Neuronal stem cell (in vitro differentiated cells): ENCODE measurements around the gene DMXL1.

ENCODE experiments used
- DNase-seq: peaks from one replicate; pipeline ENCODE4 v3.0.0-alpha.2; 2013; ENCODE audit warnings: low spot score
- H2AFZ ChIP-seq: one replicate; pipeline ENCODE4 v1.6.1; 2013; ENCODE audit warnings: mild to moderate bottlenecking, low read length, inconsistent platforms
- H2AK5ac ChIP-seq: 2 replicates; pipeline ENCODE4 v1.6.1; 2013; ENCODE audit warnings: low read depth, mild to moderate bottlenecking, inconsistent platforms, low read length, moderate library complexity, mixed read lengths
- H2BK120ac ChIP-seq: 2 replicates; pipeline ENCODE4 v1.6.1; 2013; ENCODE audit warnings: low read depth, mild to moderate bottlenecking, inconsistent platforms, low read length, moderate library complexity, mixed read lengths
- H2BK12ac ChIP-seq: one replicate; pipeline ENCODE4 v1.6.1; 2013; ENCODE audit warnings: low read length, inconsistent platforms
- H2BK15ac ChIP-seq: 2 replicates; pipeline ENCODE4 v1.6.1; 2013; ENCODE audit warnings: mild to moderate bottlenecking, low read length, inconsistent platforms, mixed read lengths
- H2BK5ac ChIP-seq: one replicate; pipeline ENCODE4 v1.6.1; 2013; ENCODE audit warnings: inconsistent platforms, mild to moderate bottlenecking, low read length, moderate library complexity
- H3K14ac ChIP-seq: one replicate; pipeline ENCODE4 v1.6.1; 2013; ENCODE audit warnings: low read length, inconsistent platforms
- H3K18ac ChIP-seq: 2 replicates; pipeline ENCODE4 v1.6.1; 2013; ENCODE audit warnings: low read length, inconsistent platforms
- H3K23ac ChIP-seq: 2 replicates; pipeline ENCODE4 v1.6.1; 2013; ENCODE audit warnings: low read depth, mild to moderate bottlenecking, mixed read lengths, low read length, inconsistent platforms; ENCODE audit not compliant: poor library complexity
- H3K27ac ChIP-seq: replicated peaks from 3 replicates; pipeline ENCODE4 v1.5.1; 2013; ENCODE audit warnings: low read length, inconsistent platforms
- H3K27me3 ChIP-seq, 3 experiments: 2 replicates each; pipeline ENCODE4 v1.6.1; 2013; ENCODE audit warnings: low read length in 3 of 3, mild to moderate bottlenecking in 2 of 3, inconsistent platforms in 1 of 3, low read depth in 1 of 3, mixed read lengths in 1 of 3, moderate library complexity in 1 of 3; ENCODE audit not compliant: control insufficient read depth in 3 of 3, insufficient read depth in 3 of 3
- H3K36me3 ChIP-seq, 2 donors: replicated peaks in 1 of 2; 2 replicates each; pipeline ENCODE4 v1.6.1; 2013; ENCODE audit warnings: low read length in 2 of 2; ENCODE audit not compliant: control insufficient read depth in 2 of 2, insufficient read depth in 2 of 2
- H3K4ac ChIP-seq: 2 replicates; pipeline ENCODE4 v1.6.1; 2013; ENCODE audit warnings: inconsistent platforms, mild to moderate bottlenecking, low read length, moderate library complexity
- H3K4me1 ChIP-seq, 2 donors: 1 replicate in 1 of 2; 2 replicates in 1 of 2; pipeline ENCODE4 v1.6.1; 2013; ENCODE audit warnings: low read length in 2 of 2, low read depth in 1 of 2; ENCODE audit not compliant: control insufficient read depth in 2 of 2, insufficient read depth in 1 of 2
- H3K4me2 ChIP-seq: one replicate; pipeline ENCODE4 v1.6.1; 2013; ENCODE audit warnings: mild to moderate bottlenecking, low read length, inconsistent platforms; ENCODE audit not compliant: insufficient read depth, poor library complexity, severe bottlenecking
- H3K4me3 ChIP-seq, 2 donors: 2 replicates each; pipeline ENCODE4 v1.5.1; 2013; ENCODE audit warnings: low read length in 2 of 2, mild to moderate bottlenecking in 2 of 2, inconsistent platforms in 1 of 2, moderate library complexity in 1 of 2
- H3K79me1 ChIP-seq: one replicate; pipeline ENCODE4 v1.6.1; 2013; ENCODE audit warnings: low read depth, mild to moderate bottlenecking, inconsistent platforms, low read length, moderate library complexity
- H3K9ac ChIP-seq: one replicate; pipeline ENCODE4 v1.6.1; 2013; ENCODE audit warnings: mild to moderate bottlenecking, low read depth, low read length, inconsistent platforms; ENCODE audit not compliant: poor library complexity
- H3K9me3 ChIP-seq, 2 donors: replicated peaks in 1 of 2; 2 replicates each; pipeline versions ENCODE3 to v1.6.1; 2013; ENCODE audit warnings: low read length in 2 of 2, mild to moderate bottlenecking in 2 of 2, inconsistent platforms in 1 of 2, low read depth in 1 of 2, mixed read lengths in 1 of 2, moderate library complexity in 1 of 2; ENCODE audit not compliant: control insufficient read depth in 2 of 2, insufficient read depth in 1 of 2
- H4K8ac ChIP-seq: one replicate; pipeline ENCODE4 v1.6.1; 2013; ENCODE audit warnings: low read depth, mild to moderate bottlenecking, inconsistent platforms, low read length, moderate library complexity
- H4K91ac ChIP-seq: one replicate; pipeline ENCODE4 v1.6.1; 2013; ENCODE audit warnings: low read length, low read depth, mild to moderate bottlenecking, inconsistent platforms; ENCODE audit not compliant: poor library complexity
- WGBS, 2 donors: extraction: QIAGEN DNeasy Blood & Tissue Kit; methylation state at CpG; one replicate each; pipeline ENCODE4 v1.1.7; 2013; ENCODE audit warnings: missing lambda C conversion rate in 2 of 2, mixed read lengths in 1 of 2; ENCODE audit not compliant: insufficient read length in 2 of 2, insufficient replicate concordance in 1 of 2; ENCODE audit errors: extremely low coverage in 2 of 2; 5-methylcytosine and 5-hydroxymethylcytosine counted together

The DMXL1 gene

DNA sequence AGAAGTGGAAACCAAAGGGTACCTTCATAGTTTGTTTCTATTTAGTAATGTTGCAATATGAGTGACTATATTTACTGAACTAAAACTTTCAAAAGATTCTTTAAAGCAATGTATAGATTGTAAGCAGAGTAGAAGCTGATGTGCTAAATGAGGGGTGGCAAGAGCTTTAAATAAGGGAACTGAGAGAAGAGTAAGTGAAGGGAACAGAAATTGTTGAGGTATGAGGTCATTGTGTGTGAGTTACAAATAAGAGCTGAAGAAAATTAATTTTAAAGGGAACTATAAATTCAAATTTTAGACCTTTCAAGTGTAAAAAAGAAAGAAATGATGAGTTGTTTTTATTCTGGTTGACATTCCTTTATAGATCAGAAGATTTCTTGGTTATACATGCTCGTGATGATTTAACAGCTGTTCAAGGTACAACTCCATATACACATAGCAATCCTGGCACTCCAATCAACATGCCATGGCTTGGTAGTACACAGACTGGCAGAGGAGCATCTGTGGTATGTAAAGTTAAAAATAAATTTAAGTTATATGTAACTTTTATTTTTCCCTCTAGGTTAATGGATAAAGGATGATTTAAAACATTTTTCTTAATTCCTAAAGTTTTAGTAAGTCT, 149.8 kb downstream of the DMXL1 start:
- Histone ChIP-seq H3K4me2 (no peak overlapping the region), H3K27ac (no peak overlapping the region), H2BK12ac (no peak overlapping the region), H4K8ac (no peak overlapping the region), H3K9ac (no peak overlapping the region), H2BK120ac (no peak overlapping the region), H3K9me3 (no peaks in the 10 kb centered on the region), H3K27me3 (no peaks in the 10 kb centered on the region), H3K36me3 (peaks cover 0 to 5% of the 10 kb centered on the region in 2 donors), H3K79me1 (no peaks in the 10 kb centered on the region), H2BK15ac (no peak overlapping the region), H4K91ac (no peak overlapping the region), H3K18ac (no peak overlapping the region), H2AFZ (no peak overlapping the region), H3K4me1 (no peaks in the 10 kb centered on the region), H3K4me3 (no peak overlapping the region), H2AK5ac (no peak overlapping the region), H3K23ac (no peak overlapping the region), H2BK5ac (no peak overlapping the region), H3K14ac (no peak overlapping the region), H3K4ac (no peak overlapping the region)
- DNase-seq = no peak
- no CpG with 5 or more reads among the region's 1 CpG for WGBS, 2 donors

DNA sequence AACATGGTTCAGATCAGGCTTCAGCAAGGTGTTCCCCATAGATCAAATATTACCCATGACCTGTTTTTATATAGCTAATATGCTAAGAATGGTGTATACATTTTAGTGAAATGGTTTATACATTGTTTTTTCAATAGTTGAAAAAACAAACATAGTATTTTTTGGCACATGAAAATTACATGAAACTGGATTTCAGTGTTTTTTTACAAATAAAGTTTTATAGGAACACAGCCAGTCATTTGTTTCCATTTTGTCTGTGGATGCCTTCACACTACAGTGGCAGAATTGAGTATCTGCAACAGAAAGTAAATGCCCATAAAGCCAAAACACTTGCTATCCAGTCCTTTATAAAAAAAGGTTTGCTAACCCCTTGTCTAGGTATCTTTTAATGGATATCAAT, 150.4 kb downstream of the DMXL1 start:
- no peaks in the 10 kb centered on the region for H3K79me1 ChIP-seq
- H3K9me3 ChIP-seq = no peaks in the 10 kb centered on the region
- H3K4me3 ChIP-seq = no peak overlapping the region
- H2BK15ac ChIP-seq = no peak overlapping the region
- no peak overlapping the region for H2BK12ac ChIP-seq
- DNase-seq = no peak
- no peaks in the 10 kb centered on the region for H3K27me3 ChIP-seq
- H3K23ac ChIP-seq = no peak overlapping the region
- no peak overlapping the region for H2BK120ac ChIP-seq
- no peak overlapping the region for H3K4ac ChIP-seq
- H2AK5ac ChIP-seq = no peak overlapping the region
- no peak overlapping the region for H4K8ac ChIP-seq
- no peak overlapping the region for H3K9ac ChIP-seq
- no peaks in the 10 kb centered on the region for H3K4me1 ChIP-seq
- H4K91ac ChIP-seq = no peak overlapping the region
- H2BK5ac ChIP-seq = no peak overlapping the region
- H2AFZ ChIP-seq = no peak overlapping the region
- peaks cover 0 to 5% of the 10 kb centered on the region in 2 donors for H3K36me3 ChIP-seq
- no peak overlapping the region for H3K27ac ChIP-seq
- H3K14ac ChIP-seq = no peak overlapping the region
- no peak overlapping the region for H3K4me2 ChIP-seq
- no peak overlapping the region for H3K18ac ChIP-seq

DNA sequence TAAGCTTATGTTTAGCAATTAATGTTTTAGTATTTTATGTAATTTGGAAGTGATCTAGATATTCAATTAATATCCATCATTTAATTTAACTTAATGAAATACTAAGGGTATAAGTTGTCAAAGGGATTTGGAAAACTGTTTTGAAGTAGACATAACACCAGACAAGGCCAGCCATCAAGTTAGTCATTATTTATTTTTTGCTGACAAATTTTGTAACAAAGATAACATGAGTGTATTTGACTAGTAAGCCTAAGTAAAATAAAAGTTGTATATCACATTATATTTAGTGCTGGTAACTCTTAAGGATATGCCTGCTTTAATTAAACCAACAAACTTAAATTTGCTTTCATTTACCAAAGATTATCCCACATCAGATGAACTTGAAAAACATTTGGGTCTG, 159.1 kb downstream of the DMXL1 start:
- Histone ChIP-seq H3K9ac (no peak overlapping the region), H2AFZ (no peak overlapping the region), H2BK5ac (no peak overlapping the region), H3K4ac (no peak overlapping the region), H3K4me3 (no peak overlapping the region), H3K18ac (no peak overlapping the region), H3K9me3 (no peaks in the 10 kb centered on the region), H3K4me1 (no peaks in the 10 kb centered on the region), H3K36me3 (peaks cover 0 to 3% of the 10 kb centered on the region in 2 donors), H2BK120ac (no peak overlapping the region), H4K8ac (no peak overlapping the region), H3K27ac (no peak overlapping the region), H2BK15ac (no peak overlapping the region), H2BK12ac (no peak overlapping the region), H3K79me1 (no peaks in the 10 kb centered on the region), H3K23ac (no peak overlapping the region), H4K91ac (no peak overlapping the region), H3K27me3 (no peaks in the 10 kb centered on the region), H2AK5ac (no peak overlapping the region), H3K4me2 (no peak overlapping the region), H3K14ac (no peak overlapping the region)
- no peak for DNase-seq

DNA sequence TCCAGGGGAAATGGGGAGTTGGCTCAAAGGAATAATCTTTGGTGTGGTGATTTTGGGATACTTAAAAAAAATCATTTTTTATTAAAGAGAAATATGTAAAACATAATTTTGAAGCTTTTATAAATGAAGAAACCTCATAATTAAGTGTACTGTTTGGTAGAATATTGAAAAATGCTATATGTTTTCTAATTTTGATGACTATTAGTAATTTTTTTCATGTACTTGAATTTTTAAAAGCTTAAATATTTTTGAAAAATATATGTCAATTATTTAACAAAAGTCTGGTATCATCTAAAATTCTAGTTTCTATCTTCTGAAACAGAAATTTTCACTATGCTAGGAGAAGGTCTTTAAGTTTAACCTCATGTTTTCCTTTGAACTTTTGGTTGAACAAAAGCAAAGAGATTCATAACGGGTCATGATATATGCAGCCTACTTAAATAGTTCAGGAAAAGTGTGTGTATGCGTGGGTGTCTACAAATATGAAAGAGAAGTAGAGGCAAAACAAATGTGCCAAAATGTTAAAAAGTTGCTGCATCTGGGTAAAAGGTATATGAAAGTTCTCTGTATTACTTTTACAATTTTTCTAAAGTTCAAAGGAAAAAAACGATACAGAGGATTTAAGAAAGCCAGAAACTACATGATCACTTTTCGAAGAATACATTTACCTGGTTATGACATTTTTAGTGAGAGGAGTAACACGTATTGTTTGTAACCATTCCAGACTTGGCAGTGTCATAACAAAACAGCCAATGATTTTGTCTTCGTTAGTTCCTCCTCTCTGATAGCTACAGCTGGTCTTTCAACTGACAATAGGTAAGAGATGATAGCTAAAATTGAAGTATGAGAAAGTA, 167.6 kb downstream of the DMXL1 start:
- no peak overlapping the region for H2BK120ac ChIP-seq
- H3K79me1 ChIP-seq = no peaks in the 10 kb centered on the region
- H3K4me3 ChIP-seq = no peak overlapping the region
- peaks cover 0 to 7% of the 10 kb centered on the region in 2 donors for H3K36me3 ChIP-seq
- H3K18ac ChIP-seq = no peak overlapping the region
- H2AFZ ChIP-seq = no peak overlapping the region
- DNase-seq = no peak
- H3K27me3 ChIP-seq = no peaks in the 10 kb centered on the region
- H2AK5ac ChIP-seq = no peak overlapping the region
- no peak overlapping the region for H3K4ac ChIP-seq
- no peak overlapping the region for H2BK5ac ChIP-seq
- no peak overlapping the region for H3K23ac ChIP-seq
- H3K9me3 ChIP-seq = no peaks in the 10 kb centered on the region
- no peak overlapping the region for H3K9ac ChIP-seq
- no peak overlapping the region for H4K8ac ChIP-seq
- no CpG with 5 or more reads among the region's 6 CpGs for WGBS, 2 donors
- H3K14ac ChIP-seq = no peak overlapping the region
- H3K27ac ChIP-seq = no peak overlapping the region
- no peak overlapping the region for H2BK15ac ChIP-seq
- no peak overlapping the region for H2BK12ac ChIP-seq
- H3K4me2 ChIP-seq = no peak overlapping the region
- H4K91ac ChIP-seq = no peak overlapping the region
- no peaks in the 10 kb centered on the region for H3K4me1 ChIP-seq
